ENCODE results near the gene HMBS.

GRCh38 chr11:119093942-119094815 lies 9.5 kb downstream of the HMBS start:
- no peak for TF ChIP-seq CTCF (IDR thresholded peaks at IDR 0.05)
- no peak for TF ChIP-seq POLR2AphosphoS5 (IDR thresholded peaks at IDR 0.05)
